A549 treated with Mapracorat at 1 μM for 4 hours (cell line): Measurements from ENCODE around the gene KCNH2. TPM values are rescaled to one million over a fixed set of nuclear protein-coding genes. Genes with fewer than 3 reads are reported as not detected.

Source experiments
- total RNA-seq: library from RNA; stranded (reverse); fragments of 200-300 nt; extraction: Qiagen RNA extraction; gene quantifications from 5 replicates; pipeline ENCODE4 v1.2.3, GENCODE V29; 2022

Gene KCNH2, protein sequence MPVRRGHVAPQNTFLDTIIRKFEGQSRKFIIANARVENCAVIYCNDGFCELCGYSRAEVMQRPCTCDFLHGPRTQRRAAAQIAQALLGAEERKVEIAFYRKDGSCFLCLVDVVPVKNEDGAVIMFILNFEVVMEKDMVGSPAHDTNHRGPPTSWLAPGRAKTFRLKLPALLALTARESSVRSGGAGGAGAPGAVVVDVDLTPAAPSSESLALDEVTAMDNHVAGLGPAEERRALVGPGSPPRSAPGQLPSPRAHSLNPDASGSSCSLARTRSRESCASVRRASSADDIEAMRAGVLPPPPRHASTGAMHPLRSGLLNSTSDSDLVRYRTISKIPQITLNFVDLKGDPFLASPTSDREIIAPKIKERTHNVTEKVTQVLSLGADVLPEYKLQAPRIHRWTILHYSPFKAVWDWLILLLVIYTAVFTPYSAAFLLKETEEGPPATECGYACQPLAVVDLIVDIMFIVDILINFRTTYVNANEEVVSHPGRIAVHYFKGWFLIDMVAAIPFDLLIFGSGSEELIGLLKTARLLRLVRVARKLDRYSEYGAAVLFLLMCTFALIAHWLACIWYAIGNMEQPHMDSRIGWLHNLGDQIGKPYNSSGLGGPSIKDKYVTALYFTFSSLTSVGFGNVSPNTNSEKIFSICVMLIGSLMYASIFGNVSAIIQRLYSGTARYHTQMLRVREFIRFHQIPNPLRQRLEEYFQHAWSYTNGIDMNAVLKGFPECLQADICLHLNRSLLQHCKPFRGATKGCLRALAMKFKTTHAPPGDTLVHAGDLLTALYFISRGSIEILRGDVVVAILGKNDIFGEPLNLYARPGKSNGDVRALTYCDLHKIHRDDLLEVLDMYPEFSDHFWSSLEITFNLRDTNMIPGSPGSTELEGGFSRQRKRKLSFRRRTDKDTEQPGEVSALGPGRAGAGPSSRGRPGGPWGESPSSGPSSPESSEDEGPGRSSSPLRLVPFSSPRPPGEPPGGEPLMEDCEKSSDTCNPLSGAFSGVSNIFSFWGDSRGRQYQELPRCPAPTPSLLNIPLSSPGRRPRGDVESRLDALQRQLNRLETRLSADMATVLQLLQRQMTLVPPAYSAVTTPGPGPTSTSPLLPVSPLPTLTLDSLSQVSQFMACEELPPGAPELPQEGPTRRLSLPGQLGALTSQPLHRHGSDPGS
- 1.6 to 2.2 TPM (median 2.0 TPM) in 5 replicates for total RNA-seq

DNA sequence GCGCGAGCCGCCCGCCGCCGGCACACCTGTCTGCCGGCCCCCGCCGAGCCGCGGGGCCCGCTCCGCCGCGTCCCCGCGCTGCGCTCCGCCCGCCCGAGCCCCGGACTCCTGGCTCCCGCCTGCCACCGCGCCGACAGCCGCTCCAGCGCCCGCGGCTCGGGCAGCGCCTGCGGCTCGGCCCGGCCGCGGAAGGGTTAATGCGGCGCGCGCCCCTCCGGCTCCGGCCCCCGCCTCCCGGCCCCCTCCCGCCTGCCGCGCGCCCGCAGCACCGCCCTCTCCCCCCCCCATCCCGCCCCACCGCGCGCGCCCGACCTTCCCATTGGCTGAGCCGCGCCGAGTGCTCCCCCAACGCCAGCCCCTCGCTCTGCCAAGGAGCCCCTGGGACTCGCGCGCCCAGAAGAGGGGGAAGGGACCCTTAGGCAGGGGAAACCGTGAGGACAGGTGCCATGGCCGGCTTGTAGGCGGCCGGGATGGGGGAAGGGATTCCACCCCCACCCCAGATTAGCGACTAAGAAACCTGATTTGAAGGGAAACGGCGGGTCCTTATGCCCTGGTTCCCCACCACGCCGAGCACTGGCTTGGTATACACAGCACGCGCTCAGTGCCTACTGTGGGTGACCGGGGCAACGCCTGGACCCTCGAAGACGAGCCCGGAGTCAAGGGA, at the start of gene KCNH2:
TSS of gene KCNH2 (minus strand) at position 196 of the 664 bp plus-strand sequence. CDS start 408 bp downstream, outside the sequence.

DNA sequence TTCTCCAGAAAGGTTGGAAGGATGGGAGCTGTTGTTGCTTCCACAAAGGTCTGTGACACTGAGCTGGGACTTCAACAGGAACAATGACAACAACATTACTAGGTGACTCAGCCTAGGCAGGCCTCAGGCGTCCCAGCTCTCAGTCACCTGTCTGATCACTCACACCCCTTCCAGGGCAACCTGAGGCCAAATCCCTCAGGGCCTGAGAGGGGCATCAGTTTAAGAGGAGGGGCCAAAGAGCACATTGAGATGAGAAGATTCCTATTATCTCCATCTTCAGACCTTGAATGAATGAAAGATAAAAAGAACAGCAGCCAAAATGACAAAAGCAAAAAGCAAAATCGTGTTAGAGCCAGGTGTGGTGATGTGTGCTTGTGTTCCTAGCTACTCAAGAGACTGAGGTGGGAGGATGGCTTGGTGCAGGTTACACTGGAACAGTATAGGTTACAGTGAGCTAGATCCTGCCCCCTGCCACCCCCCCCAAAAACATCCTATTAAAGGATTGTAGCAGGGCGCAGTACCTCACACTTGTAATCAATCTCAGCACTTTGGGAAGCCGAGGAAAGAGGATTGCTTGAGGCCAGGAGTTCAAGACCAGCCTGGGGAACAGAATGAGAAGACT, 46.4 kb upstream of the KCNH2 start, which contains the start of gene ATG9B:
TSS of gene ATG9B (minus strand) at position 60 of the 622 bp plus-strand sequence. CDS start 71 bp downstream, outside the sequence.

GRCh38 chr7:150990416-150991186, 12.5 kb upstream of the KCNH2 start, which contains the start of gene NOS3:
Gene NOS3 (plus strand): TSS chr7:150991017. CDS start chr7:150993804, 2,787 bp downstream.

Other genes starting within 250 kb of the KCNH2 start
- 0.08 TPM in 1 of 5 replicates, not detected in the others for gene GIMAP5, start 240.9 kb downstream of the KCNH2 start, total RNA-seq
- gene TMEM176B, start 178.0 kb downstream of the KCNH2 start, total RNA-seq, result 0.15 to 0.23 TPM (median 0.19 TPM) in 3 of 5 replicates, not detected in the others
- gene TMEM176A, start 177.6 kb downstream of the KCNH2 start, total RNA-seq, result not detected in 5 replicates
- 0.05 to 0.32 TPM (median 0.13 TPM) in 3 of 5 replicates, not detected in the others for gene AOC1, start 125.8 kb downstream of the KCNH2 start, total RNA-seq
- gene NOS3, start 12.7 kb upstream of the KCNH2 start, total RNA-seq, result 0.13 to 0.37 TPM (median 0.34 TPM) in 5 replicates
- gene ATG9B, start 46.2 kb upstream of the KCNH2 start, total RNA-seq, result 0.39 to 0.66 TPM (median 0.65 TPM) in 5 replicates
- gene ABCB8, start 50.1 kb upstream of the KCNH2 start, total RNA-seq, result 32.9 to 52.5 TPM (median 47.6 TPM) in 5 replicates
- gene ASIC3, start 70.2 kb upstream of the KCNH2 start, total RNA-seq, result 7.7 to 11.7 TPM (median 8.7 TPM) in 5 replicates
- gene CDK5, start 79.6 kb upstream of the KCNH2 start, total RNA-seq, result 29.6 to 32.6 TPM (median 29.8 TPM) in 5 replicates
- gene SLC4A2, start 81.3 kb upstream of the KCNH2 start, total RNA-seq, result 174 to 292 TPM (median 259 TPM) in 5 replicates
- 51.3 to 86.5 TPM (median 80.0 TPM) in 5 replicates for gene FASTK, start 102.5 kb upstream of the KCNH2 start, total RNA-seq
- 38.5 to 59.2 TPM (median 55.5 TPM) in 5 replicates for gene TMUB1, start 105.2 kb upstream of the KCNH2 start, total RNA-seq
- gene AGAP3, start 108.2 kb upstream of the KCNH2 start, total RNA-seq, result 44.1 to 66.6 TPM (median 65.4 TPM) in 5 replicates
- gene GBX1, start 189.4 kb upstream of the KCNH2 start, total RNA-seq, result 0.20 TPM in 1 of 5 replicates, not detected in the others
- not detected in 5 replicates for gene ASB10, start 208.9 kb upstream of the KCNH2 start, total RNA-seq
- not detected in 5 replicates for gene H2BK1, start 232.2 kb upstream of the KCNH2 start, total RNA-seq
- gene ABCF2, start 248.9 kb upstream of the KCNH2 start, total RNA-seq, result 58.0 to 63.8 TPM (median 62.0 TPM) in 5 replicates